HEK293 (cell line): Measurements from ENCODE around the gene PUM1.

Source experiments
- HOXD13 ChIP-seq: sonication (generic); formaldehyde crosslinking; IDR thresholded peaks from 2 replicates; pipeline ENCODE4 v1.8.0; 2022; ENCODE audit warnings: missing genetic modification reagents, borderline replicate concordance
- MYNN ChIP-seq: fragments of 450-650 bp; formaldehyde crosslinking; IDR thresholded peaks from 2 replicates; pipeline ENCODE4 v1.5.1; 2016; ENCODE audit warnings: missing biosample characterization, missing genetic modification characterization, borderline replicate concordance
- REST ChIP-seq: fragments of 450-650 bp; formaldehyde crosslinking; IDR thresholded peaks from 2 replicates; pipeline ENCODE4 v1.5.1; 2016; ENCODE audit warnings: missing biosample characterization, missing genetic modification characterization
- ZBTB1 ChIP-seq: fragments of 450-650 bp; formaldehyde crosslinking; IDR thresholded peaks from 2 replicates; pipeline ENCODE4 v1.5.1; 2016; ENCODE audit warnings: missing biosample characterization, missing genetic modification characterization
- ZFP3 ChIP-seq: fragments of 450-650 bp; formaldehyde crosslinking; IDR thresholded peaks from 2 replicates; pipeline ENCODE4 v1.5.1; 2016; ENCODE audit warnings: low read depth, missing biosample characterization, missing genetic modification characterization
- ZNF223 ChIP-seq: fragments of 450-650 bp; formaldehyde crosslinking; IDR thresholded peaks from 2 replicates; pipeline ENCODE4 v1.5.1; 2016; ENCODE audit warnings: missing biosample characterization, missing genetic modification characterization
- ZNF354C ChIP-seq: fragments of 450-650 bp; formaldehyde crosslinking; IDR thresholded peaks from 2 replicates; pipeline ENCODE4 v1.5.1; 2016; ENCODE audit warnings: missing biosample characterization, missing genetic modification characterization, low read depth, borderline replicate concordance
- ZNF366 ChIP-seq: fragments of 450-650 bp; formaldehyde crosslinking; conservative IDR thresholded peaks from 2 replicates; pipeline ENCODE4 v1.5.1; 2016; ENCODE audit warnings: missing biosample characterization, missing genetic modification characterization
- ZNF843 ChIP-seq: fragments of 450-650 bp; formaldehyde crosslinking; IDR thresholded peaks from 2 replicates; pipeline ENCODE4 v1.5.1; 2016; ENCODE audit warnings: missing biosample characterization, missing genetic modification characterization

- TF ChIP-seq ZNF223 = no peak
- no peak for TF ChIP-seq MYNN (tag by site-specific recombination)
- TF ChIP-seq ZNF843 = no peak
- no peak for TF ChIP-seq ZFP3
- no peak for TF ChIP-seq ZNF354C (tag by site-specific recombination)
- no peak for TF ChIP-seq HOXD13 (CRISPR knock-in tag)
- TF ChIP-seq ZNF366 (tag by site-specific recombination) = no peak
- TF ChIP-seq REST (tag by site-specific recombination) = no peak
- no peak for TF ChIP-seq ZBTB1 (tag by site-specific recombination)
Measured at GRCh38 chr1:30904962-30905335, 160.6 kb downstream of the PUM1 start.
